H1 (cell line): ENCODE data around the gene GPATCH4. TPM values are rescaled to one million over a fixed set of nuclear protein-coding genes. Genes with fewer than 3 reads are reported as not detected.
A peak's percentile ranks its signal among the peaks of the same experiment; 100 is the strongest.

Experiments used
- POLR2AphosphoS5 ChIP-seq: IDR thresholded peaks from 2 replicates; pipeline ENCODE4 v1.6.1; 2011; ENCODE audit warnings: low read depth, low read length
- polyA plus RNA-seq, 7 experiments: library from polyadenylated mRNA; depleted of rRNA in 3 of 7; stranded (reverse) in 5 of 7; unstranded in 2 of 7; fragments of >200 nt in 5 of 7; fragments of 200-250 nt in 2 of 7; gene quantifications; 1 replicate in 5 of 7; 2 replicates in 1 of 7; 4 replicates in 1 of 7; pipeline versions ENCODE4 v1.2.1 to v1.2.3, GENCODE V29; 2011 to 2013; ENCODE audit warnings: missing spikeins in 2 of 7, mixed read lengths in 2 of 7
- total RNA-seq: library from RNA; stranded (reverse); fragmentation: NEBNext Ultra II Directional; extraction: Animal tissue kit (Norgen Biotek cat#: 25700); gene quantifications from 2 replicates; pipeline ENCODE4 v1.2.1, GENCODE V29; 2021

GPATCH4 gene
- total and polyA plus RNA-seq, 2 of the 8 experiments (the other 6 are each of a cell fraction or from before 2014, with no cell fraction given), result 20.5 to 47.9 TPM

DNA sequence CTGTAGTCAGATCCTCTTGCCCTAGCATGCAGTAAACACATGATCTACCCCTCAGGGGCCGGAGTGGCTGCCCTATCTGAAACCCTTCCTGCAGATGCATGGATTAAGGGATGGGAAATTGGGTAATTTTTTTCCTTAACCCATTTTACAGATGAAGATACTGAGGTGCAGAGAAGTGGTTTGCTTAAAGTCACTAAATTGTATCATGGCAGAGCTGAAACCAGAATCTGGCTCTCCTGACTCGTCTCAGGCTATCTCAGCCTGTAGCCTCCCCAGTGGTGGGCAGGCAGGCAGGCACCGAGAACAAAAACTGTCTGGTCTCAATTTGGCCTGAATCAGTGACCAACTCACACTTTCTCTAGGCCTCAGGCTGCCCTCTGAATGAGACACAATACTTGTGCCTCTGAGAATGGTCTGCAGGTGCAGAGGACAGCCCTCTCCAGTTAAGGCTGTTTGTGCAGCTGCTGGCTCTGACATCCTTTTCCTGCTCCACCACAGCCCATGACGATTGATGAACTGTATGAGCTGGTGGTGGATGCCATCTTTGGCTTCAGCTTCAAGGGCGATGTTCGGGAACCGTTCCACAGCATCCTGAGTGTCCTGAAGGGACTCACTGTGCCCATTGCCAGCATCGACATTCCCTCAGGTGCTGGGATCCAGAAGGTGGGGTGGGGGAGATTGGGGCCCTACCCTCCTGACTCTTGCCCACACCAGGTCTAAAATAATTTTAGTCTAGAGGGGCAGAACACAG is 8.2 kb downstream of the GPATCH4 start (continued):
- peak; percentile 14; the same call in 1 of the 2 replicates for TF ChIP-seq POLR2AphosphoS5
